GM21723 (cell line): ENCODE results near the gene UGT1A7.
"Not testable (repeated sequence)": the region's sequence is repeated elsewhere in the genome, so short reads cannot be mapped to it uniquely, and the experiment has no call there.

Experiments
- ATAC-seq: cut with Tn5 transposase; IDR thresholded peaks from one replicate; pipeline ENCODE4 v1.9.1; 2021; ENCODE audit warnings: mild to moderate bottlenecking, moderate library complexity; ENCODE audit not compliant: unreplicated experiment

UGT1A7 gene

GRCh38 chr2:233681521-233682099 is at the start of gene UGT1A7:
TSS of gene UGT1A7 (plus strand) at chr2:233681901. CDS start at chr2:233681938, 37 bp downstream.
- ATAC-seq = no peak

- ATAC-seq = not testable (repeated sequence)
Measured at GRCh38 chr2:233636306-233636705, 45.4 kb upstream of the UGT1A7 start, which contains the start of gene UGT1A10. TSS of gene UGT1A10 (plus strand) at chr2:233636448. CDS start at chr2:233636523, 75 bp downstream.

GRCh38 chr2:233638836-233639235 is 42.9 kb upstream of the UGT1A7 start:
- ATAC-seq = no peak

- no peak for ATAC-seq
Measured at GRCh38 chr2:233639860-233640259, 41.8 kb upstream of the UGT1A7 start.

GRCh38 chr2:233643128-233643527 is 38.6 kb upstream of the UGT1A7 start:
- ATAC-seq = no peak

GRCh38 chr2:233646033-233646432 is 35.7 kb upstream of the UGT1A7 start:
- ATAC-seq = not testable (repeated sequence)

GRCh38 chr2:233650981-233651380 is 30.7 kb upstream of the UGT1A7 start:
- ATAC-seq = no peak

- no peak for ATAC-seq
Measured at GRCh38 chr2:233651430-233651829, 30.3 kb upstream of the UGT1A7 start.

- no peak for ATAC-seq
Measured at GRCh38 chr2:233654501-233654900, 27.2 kb upstream of the UGT1A7 start.

- ATAC-seq = no peak
Measured at GRCh38 chr2:233655043-233655442, 26.7 kb upstream of the UGT1A7 start.

- not testable (repeated sequence) for ATAC-seq
Measured at GRCh38 chr2:233655943-233656342, 25.8 kb upstream of the UGT1A7 start.

- no peak for ATAC-seq
Measured at GRCh38 chr2:233656443-233656842, 25.3 kb upstream of the UGT1A7 start.

- no peak for ATAC-seq
Measured at GRCh38 chr2:233658610-233659009, 23.1 kb upstream of the UGT1A7 start.

GRCh38 chr2:233663911-233664310 is 17.8 kb upstream of the UGT1A7 start:
- ATAC-seq = no peak

GRCh38 chr2:233668605-233669260 is 13.0 kb upstream of the UGT1A7 start:
- ATAC-seq = no peak

- no peak for ATAC-seq
Measured at GRCh38 chr2:233671290-233672161, 10.2 kb upstream of the UGT1A7 start, which contains the start of gene UGT1A9. TSS of gene UGT1A9 (plus strand) at chr2:233671898. CDS start at chr2:233671935, 37 bp downstream.

- no peak for ATAC-seq
Measured at GRCh38 chr2:233672886-233673285, 8.8 kb upstream of the UGT1A7 start.

GRCh38 chr2:233673896-233674295 is 7.8 kb upstream of the UGT1A7 start:
- ATAC-seq = no peak

GRCh38 chr2:233674314-233674713 is 7.4 kb upstream of the UGT1A7 start:
- no peak for ATAC-seq

GRCh38 chr2:233674995-233675394 is 6.7 kb upstream of the UGT1A7 start:
- ATAC-seq = no peak

GRCh38 chr2:233676046-233676445 is 5.7 kb upstream of the UGT1A7 start:
- ATAC-seq = no peak
